PC-9 (cell line): ENCODE data around the gene TATDN2.

ENCODE experiments used
- EZH2 ChIP-seq: fragments of 200-600 bp; sonication (generic); IDR thresholded peaks from 2 replicates; pipeline ENCODE4 v1.8.0; 2017; ENCODE audit warnings: antibody characterized with exemption, low read depth
- TF ChIP-seq, protein P1 (sequence below): fragments of 200-600 bp; sonication (generic); conservative IDR thresholded peaks from 2 replicates; pipeline ENCODE4 v1.6.1; 2017; ENCODE audit warnings: mixed run types, antibody characterized with exemption, mild to moderate bottlenecking, moderate library complexity

DNA sequence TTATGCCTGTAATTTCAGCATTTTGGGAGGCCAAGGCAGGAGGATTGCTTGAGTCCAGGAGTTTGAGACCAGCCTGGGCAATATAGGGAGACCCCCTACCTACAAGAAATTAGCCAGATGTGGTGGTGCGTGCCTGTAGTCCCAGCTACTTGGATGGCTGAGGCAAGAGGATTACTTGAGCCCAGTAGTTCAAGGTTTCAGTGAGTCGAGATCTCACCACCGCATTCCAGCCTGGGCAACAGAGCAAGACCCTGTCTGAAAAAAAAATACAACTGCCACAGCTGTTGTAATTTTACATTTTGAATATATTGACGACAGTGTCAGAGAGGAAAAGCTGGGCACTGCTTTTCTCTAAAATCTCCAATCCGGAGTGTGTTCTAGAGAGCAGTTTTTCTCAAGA is 21.2 kb downstream of the TATDN2 start:
- TF ChIP-seq, protein P1, sequence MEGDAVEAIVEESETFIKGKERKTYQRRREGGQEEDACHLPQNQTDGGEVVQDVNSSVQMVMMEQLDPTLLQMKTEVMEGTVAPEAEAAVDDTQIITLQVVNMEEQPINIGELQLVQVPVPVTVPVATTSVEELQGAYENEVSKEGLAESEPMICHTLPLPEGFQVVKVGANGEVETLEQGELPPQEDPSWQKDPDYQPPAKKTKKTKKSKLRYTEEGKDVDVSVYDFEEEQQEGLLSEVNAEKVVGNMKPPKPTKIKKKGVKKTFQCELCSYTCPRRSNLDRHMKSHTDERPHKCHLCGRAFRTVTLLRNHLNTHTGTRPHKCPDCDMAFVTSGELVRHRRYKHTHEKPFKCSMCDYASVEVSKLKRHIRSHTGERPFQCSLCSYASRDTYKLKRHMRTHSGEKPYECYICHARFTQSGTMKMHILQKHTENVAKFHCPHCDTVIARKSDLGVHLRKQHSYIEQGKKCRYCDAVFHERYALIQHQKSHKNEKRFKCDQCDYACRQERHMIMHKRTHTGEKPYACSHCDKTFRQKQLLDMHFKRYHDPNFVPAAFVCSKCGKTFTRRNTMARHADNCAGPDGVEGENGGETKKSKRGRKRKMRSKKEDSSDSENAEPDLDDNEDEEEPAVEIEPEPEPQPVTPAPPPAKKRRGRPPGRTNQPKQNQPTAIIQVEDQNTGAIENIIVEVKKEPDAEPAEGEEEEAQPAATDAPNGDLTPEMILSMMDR, result no peak
- no peak for TF ChIP-seq EZH2
